SKM-1 (cell line): ENCODE data around the gene QPRT.
"Not testable (repeated sequence)": the region's sequence is repeated elsewhere in the genome, so short reads cannot be mapped to it uniquely, and the experiment has no call there.

Experiments used
- DNase-seq: peaks from one replicate; lab custom pipeline; 2025; ENCODE audit not compliant: unreplicated experiment; lab: John Stamatoyannopoulos, UW

QPRT gene

DNA sequence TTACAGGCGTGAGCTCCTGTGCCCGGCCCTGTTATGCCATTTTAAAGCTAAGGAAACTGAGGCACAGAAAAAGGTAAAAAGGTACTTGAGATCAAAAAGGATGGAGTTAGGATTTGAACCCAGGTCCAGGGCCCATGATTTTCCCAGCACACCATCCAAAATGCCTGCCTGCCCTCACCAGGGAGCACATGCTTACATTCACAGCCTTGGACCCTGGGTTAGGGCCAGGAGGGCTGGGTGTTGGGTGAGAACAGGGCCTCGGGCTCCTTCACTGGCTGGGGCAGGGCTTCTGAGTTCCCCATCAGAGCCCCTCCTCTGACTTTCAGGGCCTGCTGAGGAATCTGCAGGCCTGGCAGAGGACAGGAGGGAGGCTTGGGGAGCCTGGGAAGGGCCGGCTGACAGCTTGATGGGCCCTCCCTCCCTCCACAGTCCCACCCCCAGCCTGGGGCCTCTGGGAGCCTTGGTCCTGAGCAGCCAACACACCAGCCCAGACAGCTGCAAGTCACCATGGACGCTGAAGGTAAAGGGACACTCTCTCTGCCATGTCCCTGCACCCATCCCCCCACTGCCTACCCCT, at the start of gene QPRT:
Gene QPRT (plus strand): TSS at position 490 of the 577 bp plus-strand sequence. CDS start 18 bp downstream, at position 508.
- peak; percentile 34 for DNase-seq

DNA sequence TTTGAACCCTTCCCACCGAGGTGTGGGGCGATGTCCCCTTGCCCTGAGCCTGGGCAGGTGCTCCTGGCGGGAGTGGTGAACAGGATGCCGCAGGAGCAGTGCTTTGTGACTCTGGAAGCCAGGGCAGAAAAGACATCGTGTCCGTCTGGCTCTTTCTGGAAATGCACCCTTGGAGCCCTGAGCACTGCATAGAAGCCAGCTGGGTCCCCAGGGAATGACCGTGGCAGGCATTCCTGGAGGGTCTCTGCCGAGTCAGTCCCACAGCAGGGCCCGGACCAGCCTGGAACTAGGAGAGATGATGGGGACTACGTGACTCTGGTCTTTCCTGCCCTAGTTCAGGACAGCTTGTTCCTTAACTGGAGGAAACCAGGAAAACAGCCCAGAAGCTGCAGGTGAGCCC, 49.7 kb upstream of the QPRT start:
- not testable (repeated sequence) for DNase-seq

DNA sequence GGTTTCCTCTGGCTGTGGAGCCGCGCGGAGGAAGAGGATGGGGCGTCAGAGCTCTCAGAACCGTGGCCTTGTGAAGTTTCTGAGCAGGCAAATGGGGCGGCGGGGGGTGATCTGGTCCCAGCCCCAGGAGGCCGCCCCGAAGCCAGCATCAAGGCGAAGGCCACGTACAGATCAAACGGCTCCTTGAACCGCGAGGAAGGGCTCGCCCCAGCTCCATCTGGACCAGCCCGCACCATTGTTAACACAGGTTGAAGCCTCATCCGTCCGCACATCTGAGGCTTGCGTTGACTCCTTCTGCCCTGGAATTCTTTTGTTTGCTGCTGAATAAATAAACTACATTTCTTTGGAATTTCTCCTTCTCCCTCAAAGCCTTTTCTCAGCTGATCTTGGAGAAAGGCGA, 47.3 kb upstream of the QPRT start:
- DNase-seq, result not testable (repeated sequence)

DNA sequence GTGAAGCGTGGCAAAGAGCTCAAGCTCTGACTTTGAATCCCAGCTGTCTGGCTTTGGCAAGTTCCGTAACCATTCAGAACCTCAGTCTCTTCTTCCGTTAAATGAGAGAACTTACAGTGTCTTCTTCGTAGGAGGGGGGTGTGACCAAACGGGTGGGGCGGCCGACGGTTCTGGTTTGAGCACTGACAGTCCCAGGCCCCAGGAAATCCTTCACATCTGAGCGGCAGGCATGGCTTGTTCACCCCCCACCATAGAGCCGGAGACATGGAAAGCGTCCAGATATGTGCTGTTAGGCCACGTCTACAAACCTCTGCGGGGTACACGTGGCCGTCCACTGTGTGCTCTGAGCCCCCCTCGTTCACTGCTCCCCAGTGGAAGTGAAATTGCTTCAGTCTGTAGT, 43.1 kb upstream of the QPRT start:
- not testable (repeated sequence) for DNase-seq

DNA sequence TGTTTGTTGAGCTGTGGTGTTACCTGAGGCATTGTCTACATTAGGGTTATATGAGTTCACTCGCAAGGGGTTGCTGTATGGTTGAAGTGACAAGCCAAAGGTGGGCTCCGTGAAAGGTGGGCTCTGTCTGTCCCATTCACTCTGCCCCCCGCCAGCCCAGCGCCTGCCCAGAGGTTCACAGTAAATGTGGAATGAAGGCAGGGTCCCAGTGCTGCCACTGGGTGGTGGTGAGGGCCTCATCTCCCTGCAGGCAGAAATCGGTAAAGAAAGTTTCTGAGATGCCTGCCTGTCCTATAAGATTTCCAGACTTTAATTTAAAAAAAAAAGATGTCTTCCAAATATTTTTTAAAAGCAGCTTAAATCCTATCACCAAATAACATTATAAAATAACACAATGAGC, 42.6 kb upstream of the QPRT start:
- DNase-seq, result not testable (repeated sequence)

DNA sequence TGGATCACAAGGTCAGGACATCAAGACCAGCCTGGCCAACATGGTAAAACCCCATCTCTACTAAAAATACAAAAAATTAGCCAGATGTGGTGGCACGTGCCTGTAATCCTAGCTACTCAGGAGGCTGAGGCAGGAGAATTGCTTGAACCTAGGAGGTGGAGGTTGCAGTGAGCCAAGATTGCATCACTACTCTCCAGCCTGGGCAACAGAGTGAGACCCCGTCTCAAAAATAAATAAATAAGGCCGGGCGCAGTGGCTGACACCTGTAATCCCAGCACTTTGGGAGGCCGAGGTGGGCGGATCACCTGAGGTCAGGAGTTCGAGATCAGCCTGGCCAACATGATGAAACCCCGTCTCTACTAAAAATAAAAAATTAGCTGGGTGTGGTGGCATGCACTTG, 40.2 kb upstream of the QPRT start:
- not testable (repeated sequence) for DNase-seq

DNA sequence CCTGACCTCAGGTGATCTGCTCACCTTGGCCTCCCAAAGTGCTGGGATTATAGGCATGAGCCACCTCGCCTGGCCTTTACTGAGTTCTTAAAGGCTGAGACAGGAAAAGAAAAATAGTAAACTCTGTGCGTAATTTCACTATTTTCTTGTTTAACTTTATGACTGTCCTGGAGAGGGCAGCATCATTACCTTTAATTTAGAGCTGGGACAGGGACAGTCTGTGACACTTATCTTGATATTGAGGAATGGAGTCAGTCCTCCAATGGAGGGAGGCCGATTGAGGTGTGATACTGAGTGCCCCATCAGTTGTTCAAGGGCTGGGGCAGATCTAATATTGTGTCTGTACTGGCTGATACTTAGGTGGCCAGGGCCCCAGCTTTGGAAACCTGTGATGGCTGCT, 37.4 kb upstream of the QPRT start:
- DNase-seq, result no peak

DNA sequence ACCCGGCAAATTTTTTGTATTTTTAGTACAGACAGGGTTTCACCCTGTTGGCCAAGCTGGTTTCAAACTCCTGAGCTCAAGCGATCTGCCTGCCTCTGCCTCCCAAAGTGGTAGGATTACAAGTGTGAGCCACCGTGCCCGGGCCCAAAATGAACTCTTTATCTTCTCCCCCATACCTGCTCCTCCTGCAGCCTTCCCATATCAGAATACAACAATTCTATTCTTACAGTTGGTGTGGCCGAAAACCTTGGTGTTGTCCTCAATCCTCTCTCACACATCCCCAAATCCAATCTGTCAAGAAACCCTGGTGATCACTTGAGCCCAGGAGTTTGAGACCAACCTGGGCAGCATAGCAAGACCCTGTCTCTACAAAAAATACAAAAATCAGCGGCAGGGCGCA, 35.4 kb upstream of the QPRT start:
- no peak for DNase-seq

DNA sequence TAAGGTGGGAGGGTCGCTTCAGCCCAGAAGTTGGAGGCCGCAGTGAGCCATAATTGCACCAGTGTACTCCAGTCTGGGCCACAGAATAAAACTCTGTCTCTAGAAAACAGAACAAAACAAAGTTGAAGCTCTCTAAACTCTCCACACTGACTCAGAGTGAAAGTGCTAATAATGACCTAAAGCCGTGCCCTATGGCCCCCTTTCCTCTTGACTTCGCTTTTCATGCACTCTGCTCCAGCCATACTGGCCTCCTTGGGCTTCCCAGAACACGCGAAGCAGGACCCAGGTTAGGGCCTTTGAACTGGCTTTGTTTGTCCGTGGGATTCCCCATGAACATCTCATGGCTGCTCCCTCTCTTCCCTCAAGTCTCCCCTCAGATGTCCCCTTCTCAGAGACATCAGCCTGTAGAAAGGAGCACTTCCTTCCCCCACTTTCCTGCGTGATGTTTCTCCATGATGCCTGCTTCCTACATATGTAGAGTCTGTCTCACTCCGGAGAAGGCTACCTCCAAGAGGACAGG, 34.6 kb upstream of the QPRT start:
- DNase-seq, result no peak

DNA sequence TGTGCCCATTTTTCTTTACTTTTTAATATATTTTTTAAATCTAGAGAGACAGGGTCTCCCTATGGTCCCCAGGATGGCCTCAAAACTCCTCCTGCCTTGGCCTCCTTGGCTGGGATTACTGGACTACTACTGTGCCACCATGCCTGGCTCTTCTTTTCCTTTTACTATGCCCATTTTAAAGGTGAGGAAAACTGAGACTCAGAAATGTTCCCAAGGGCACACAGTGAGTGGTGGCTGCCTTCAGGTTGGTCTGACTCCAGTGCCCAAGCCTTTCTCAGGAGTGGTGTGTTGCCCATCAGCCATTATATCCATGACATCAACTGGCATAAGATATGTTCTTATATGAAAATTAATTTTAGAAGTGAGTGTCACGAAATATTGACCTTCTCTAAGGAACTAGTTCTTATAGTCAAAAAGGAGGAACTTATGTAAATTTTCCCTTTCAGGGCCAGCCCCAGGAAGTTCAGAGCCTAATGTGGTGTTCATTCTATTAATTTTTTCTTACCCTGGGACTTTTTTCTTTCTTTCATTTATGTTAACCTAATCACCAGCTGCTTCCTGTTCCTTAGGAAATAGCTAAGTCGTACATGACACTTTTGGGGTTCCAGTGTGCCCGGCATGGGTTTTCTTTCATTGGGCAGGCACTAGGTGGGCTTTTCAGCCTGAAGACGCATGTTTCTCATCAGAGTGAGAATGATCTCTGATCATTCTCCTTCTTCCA, 33.8 kb upstream of the QPRT start:
- DNase-seq, result no peak

DNA sequence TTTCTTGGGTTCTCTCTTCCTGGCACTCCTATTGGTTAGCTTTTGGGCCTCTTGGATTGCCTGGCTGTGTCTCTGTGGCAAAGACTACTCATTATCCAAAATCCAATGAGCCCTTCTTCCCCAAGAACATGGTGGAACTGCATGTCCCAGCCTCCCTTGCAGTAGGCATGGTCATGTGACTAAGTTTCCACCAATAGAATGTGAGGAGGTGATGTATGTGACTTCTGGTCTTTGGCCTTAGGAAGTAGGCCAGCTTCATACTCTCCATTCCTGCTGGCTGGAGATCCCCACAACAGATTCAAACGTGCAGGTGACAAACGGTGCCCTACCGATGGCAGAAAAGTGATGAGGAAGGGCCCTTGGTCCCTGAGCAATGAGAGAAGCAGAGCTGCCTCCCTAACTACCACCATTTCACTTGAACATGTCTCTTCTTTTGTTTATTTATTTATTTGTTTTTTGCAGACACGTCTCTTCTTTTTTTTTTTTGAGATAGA, 33.2 kb upstream of the QPRT start:
- DNase-seq, result no peak

DNA sequence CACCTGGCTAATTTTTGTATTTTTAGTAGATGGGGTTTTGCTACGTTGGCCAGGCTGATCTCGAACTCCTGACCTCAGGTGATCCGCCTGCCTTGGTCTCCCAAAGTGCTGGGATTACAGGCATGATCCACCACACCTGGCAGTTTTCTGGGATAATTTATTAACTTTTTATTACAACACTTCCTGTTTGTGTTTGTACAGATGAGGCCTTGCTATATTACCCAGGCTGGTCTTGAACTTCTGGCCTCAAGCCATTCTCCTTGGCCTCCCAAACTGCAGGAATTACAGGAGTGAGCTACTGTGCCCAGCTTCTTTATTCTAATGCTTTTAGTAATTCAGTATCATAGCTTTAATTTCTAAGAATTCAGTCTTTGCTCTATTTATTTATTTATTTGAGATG, 32.0 kb upstream of the QPRT start:
- DNase-seq, result no peak

DNA sequence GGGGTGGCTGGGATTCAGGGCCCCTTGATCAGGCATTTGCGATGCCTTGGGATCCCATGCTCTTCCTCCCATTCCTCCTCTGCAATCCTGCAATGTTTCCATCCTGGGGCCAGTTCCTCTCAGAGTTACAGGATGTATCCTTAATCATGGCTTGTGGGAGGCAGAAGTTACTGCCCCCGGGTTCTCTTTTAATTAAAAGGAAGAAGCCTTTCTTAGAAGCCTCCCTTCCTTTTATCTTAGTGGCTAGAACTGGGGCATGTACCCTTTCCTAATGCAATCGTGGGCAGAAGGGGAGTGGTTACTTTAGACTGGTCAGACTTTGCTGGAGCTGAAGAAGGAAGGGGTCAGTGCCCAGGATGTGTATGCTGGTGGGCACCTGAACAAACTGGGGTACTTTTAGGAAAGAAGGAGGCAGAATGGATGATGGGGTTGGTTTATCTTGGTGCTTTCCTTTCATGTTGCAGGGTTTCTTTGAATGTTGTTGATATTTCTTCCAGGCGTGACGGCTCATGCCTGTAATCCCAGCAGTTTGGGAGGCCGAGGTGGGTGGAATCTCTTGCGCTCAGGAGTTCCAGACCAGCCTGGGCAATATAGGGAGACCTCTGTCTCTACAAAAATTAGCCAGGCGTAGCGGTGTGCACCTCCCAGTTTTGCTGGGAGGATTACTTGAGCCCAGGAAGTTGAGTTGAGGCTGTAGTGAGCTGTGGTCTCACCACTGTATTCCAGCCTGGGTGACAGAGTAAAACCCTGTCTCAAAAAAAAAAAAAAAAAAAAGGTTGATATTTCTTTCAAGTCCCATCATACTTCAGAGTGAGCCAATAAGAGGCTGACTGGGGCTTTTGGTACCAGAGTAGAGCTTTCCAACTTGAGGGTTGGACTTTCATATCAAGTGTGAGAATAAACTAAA, 29.1 kb upstream of the QPRT start:
- DNase-seq, result no peak

DNA sequence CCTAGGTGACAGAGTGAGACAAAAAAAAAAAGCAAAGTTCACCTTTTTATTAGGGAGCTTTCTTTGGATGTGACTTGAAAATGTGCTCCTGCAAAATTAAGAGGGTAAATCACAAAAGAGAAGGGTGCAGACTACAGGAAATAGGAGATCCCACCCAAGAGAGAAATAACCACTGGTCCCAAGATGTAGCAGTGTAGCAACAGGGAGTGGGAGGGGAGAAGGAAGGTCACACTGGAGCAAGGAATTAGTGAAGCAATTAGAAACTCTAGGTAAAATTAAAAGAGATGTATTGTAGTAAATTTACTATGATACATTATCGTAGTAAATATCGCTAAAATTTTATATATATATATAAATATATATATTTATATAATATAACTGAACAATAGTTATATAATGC, 28.2 kb upstream of the QPRT start:
- no peak for DNase-seq

DNA sequence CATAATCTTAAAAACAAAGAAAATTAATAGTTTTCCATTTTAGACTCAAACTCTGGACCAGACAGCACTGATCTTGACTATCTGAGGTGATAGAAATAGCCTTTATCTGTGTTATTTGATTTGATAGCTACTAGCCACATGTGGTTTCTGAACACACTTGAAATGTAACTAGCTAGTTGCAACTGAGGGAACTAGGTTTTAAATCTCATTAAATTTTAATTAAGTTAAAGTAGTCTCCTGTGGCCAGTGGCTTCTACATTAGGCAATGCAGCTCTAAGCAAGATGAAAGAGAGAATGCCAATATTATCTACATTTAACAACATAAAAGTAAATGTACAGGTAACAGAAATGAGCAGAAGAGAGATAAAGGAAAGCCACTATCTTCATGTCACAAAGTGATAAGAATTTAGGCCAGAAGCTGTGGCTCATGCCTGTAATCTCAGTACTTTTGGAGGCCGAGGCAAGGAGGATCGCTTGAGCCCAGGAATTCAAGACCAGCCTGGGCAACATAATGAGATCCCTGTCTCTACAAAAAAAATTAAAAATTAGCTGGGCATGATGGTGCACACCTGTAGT, 27.1 kb upstream of the QPRT start:
- no peak for DNase-seq

DNA sequence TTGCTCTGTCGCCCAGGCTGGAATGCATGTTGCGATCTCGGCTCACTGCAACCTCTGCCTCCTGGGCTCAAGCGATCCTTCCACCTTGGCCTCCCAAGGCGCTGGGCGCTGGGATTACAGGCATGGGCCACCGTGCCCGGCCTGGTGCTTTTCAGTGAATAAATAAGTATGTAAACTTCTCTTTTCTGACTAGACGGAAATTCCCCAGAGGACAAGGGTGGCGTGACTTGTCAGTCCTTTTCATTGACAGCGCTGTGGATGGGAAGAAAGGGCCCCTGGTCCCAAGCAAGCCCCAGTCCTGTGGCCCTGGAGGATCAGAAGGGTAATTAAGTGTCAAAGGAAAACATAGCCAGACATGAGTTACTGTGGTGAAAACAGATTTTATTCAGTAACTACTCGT, 25.5 kb upstream of the QPRT start:
- DNase-seq, result no peak

DNA sequence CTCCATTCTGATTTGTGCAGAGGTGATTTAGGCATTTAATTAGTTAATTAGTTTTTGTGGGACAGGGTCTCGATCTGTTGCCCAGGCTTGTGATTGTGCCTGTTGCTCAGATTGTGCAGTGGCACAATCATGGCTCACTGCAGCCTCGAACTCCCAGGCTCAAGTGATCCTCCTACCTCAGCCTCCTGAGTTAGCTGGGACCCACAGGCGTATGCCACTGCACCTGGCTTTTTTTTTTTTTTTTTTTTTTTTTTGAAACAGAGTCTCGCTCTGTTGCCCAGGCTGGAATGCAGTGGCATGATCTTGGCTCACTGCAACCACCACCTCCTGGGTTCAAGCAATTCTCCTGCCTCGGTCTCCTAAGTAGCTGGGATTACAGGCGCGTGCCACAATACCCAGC, 25.1 kb upstream of the QPRT start:
- not testable (repeated sequence) for DNase-seq

DNA sequence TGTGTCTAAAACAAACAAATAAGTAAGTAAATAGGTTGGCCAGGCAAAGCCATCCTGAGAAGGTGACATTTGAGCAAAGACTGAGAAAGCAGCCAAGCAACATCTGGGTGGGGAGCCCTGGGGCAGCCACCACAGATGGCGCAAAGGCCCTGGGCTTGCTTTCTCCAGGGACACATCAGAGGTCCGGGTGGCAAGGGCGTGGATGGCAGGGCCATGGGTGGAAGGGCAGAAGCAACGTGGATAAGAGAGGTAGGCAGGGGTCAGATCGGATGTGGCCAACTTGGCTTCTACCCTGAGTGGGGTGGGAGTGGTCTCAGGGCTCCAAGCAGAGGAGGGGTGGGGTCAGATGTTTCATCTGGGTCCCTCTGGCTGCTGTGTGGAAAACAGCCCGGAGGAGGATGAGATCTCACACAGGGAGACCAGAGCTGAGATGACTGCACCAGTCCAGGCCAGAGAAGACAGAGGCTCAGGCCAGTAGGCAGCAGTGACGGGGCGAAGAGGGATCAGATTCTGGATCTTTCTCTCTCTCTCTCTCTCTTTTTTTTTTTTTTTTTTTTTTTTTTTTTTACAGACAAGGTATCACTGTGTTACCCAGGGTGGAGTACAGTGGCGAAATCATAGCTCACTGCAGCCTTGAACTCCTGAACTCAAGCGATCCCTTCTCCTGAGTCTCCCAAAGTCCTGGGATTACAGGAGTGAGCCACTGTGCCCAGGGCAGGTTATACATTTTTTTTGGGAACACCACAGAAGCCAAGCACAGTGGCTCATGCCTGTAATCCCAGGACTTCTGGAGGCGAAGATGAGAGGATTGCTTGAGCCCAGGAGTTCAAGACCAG, 22.1 kb upstream of the QPRT start:
- DNase-seq, result no peak

DNA sequence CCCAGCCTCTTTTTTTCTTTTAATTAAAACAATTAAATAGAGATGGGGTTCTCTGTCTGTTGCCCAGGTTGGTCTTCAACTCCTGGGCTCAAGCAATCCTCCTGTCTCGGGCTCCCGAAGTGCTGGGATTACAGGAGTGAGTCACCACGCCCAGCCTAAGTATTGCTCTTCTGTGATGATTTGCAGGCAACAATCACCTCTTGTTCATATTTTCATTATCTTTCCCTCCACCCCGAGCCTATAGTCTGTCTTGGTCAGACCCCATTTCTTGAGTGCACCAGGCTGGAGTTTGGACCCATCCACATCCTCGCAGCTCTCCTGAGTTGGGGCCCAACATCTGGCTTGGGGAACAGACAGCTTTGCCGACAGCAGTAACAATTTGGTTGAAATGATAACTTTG, 20.3 kb upstream of the QPRT start:
- DNase-seq, result no peak

DNA sequence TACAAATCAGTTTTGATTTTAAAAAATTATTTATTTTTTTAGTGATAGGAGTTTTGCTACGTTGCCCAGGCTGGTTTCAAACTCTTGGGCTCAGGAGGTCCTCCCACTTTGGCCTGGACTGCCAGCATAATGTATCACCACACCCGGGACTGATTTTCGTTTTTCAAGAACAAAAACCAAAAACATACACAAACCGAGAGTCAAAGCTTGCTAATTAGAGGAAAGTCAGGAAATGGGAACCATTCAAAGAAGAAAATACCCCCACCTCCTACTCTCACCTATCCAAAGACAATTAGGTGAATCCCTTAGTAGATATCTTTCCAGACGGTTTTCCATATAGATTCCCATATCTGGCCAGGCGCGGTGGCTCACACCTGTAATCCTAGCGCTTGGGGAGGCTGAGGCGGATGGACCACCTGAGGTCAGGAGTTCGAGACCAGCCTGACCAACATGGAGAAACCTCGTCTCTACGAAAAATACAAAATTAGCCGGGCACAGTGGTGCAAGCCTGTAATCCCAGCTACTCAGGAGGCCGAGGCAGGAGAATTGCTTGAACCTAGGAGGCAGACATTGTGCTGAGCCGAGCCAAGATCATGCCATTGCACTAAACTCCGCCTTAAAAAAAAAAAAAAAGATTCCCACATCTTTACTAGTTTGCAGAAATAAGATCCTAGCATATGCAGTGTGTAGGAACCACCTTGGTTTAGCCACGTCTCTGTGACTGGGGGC, 16.8 kb upstream of the QPRT start:
- no peak for DNase-seq
